GM18519 (cell line): ENCODE measurements around the gene TRIM50.
A peak's percentile ranks its signal among the peaks of the same experiment; 100 is the strongest.

ENCODE experiments used
- ATAC-seq: cut with Tn5 transposase; IDR thresholded peaks from one replicate; pipeline ENCODE4 v1.9.1; 2021; ENCODE audit warnings: mild to moderate bottlenecking, moderate library complexity; ENCODE audit not compliant: unreplicated experiment, low FRiP score

The TRIM50 gene

GRCh38 chr7:73266719-73267368 lies 61.0 kb downstream of the TRIM50 start:
- peak; percentile 75 for ATAC-seq
